IMR-90 (cell line): ENCODE measurements around the gene HSPG2. TPM values are rescaled to one million over a fixed set of nuclear protein-coding genes. Genes with fewer than 3 reads are reported as not detected.

Experiments used
- ATAC-seq: fragments of 200-7000 bp; cut with Tn5 transposase; 2 replicates; pipeline ENCODE4 v1.9.1; 2020; ENCODE audit warnings: low read depth, mild to moderate bottlenecking, moderate library complexity
- BruUV-seq: library from RNA; stranded (reverse); fragments of 400-500 nt; replicated peaks from 2 replicates; lab custom pipeline; 2021; lab: Mats Ljungman, UMichigan
- CTCF ChIA-PET: fragments of 300-600 bp; formaldehyde crosslinking; extraction: SDS; loops from one replicate; lab custom pipeline; 2021; ENCODE audit warnings: antibody characterized with exemption; lab: Yijun Ruan, JAX
- POLR2A ChIA-PET: fragments of 300-600 bp; sonication (Branson Sonifier 250); formaldehyde crosslinking; loops from one replicate; lab custom pipeline; 2022; ENCODE audit warnings: antibody characterized with exemption; ENCODE audit not compliant: unreplicated experiment; lab: Charles Lee
- DNase-seq: peaks from one replicate; pipeline ENCODE4 v3.0.0; 2013
- H2AFZ ChIP-seq: replicated peaks from 2 replicates; pipeline ENCODE3; 2013; ENCODE audit warnings: low read length, mild to moderate bottlenecking; ENCODE audit not compliant: poor library complexity
- H2AK5ac ChIP-seq: 2 replicates; pipeline ENCODE4 v1.6.1; 2013; ENCODE audit warnings: low read depth, low read length, inconsistent platforms
- H2AK9ac ChIP-seq: replicated peaks from 2 replicates; pipeline ENCODE3; 2013; ENCODE audit warnings: mild to moderate bottlenecking, low read depth, low read length, moderate library complexity; ENCODE audit not compliant: poor library complexity
- H2BK120ac ChIP-seq: 2 replicates; pipeline ENCODE4 v1.6.1; 2013; ENCODE audit warnings: low read depth, low read length, inconsistent platforms
- H2BK15ac ChIP-seq: 3 replicates; pipeline ENCODE4 v1.6.1; 2013; ENCODE audit warnings: low read depth, low read length, inconsistent platforms
- H2BK20ac ChIP-seq: 2 replicates; pipeline ENCODE4 v1.6.1; 2013; ENCODE audit warnings: low read depth, mild to moderate bottlenecking, inconsistent platforms, low read length, moderate library complexity
- H2BK5ac ChIP-seq: 2 replicates; pipeline ENCODE4 v1.6.1; 2013; ENCODE audit warnings: mild to moderate bottlenecking, low read depth, low read length, inconsistent platforms; ENCODE audit not compliant: poor library complexity, severe bottlenecking
- H3K14ac ChIP-seq: replicated peaks from 2 replicates; pipeline ENCODE4 v1.6.1; 2013; ENCODE audit warnings: low read depth, low read length, inconsistent platforms
- H3K18ac ChIP-seq: 2 replicates; pipeline ENCODE4 v1.6.1; 2013; ENCODE audit warnings: low read depth, low read length, control low read depth
- H3K23ac ChIP-seq: 2 replicates; pipeline ENCODE4 v1.6.1; 2013; ENCODE audit warnings: low read depth, low read length, inconsistent platforms
- H3K27ac ChIP-seq: 2 replicates; pipeline ENCODE4 v1.5.1; 2013; ENCODE audit warnings: mild to moderate bottlenecking, control low read depth, low read length; ENCODE audit not compliant: insufficient read depth
- H3K27me3 ChIP-seq: 2 replicates; pipeline ENCODE4 v1.6.1; 2013; ENCODE audit warnings: low read length; ENCODE audit not compliant: control insufficient read depth, insufficient read depth
- H3K36me3 ChIP-seq: 2 replicates; pipeline ENCODE4 v1.6.1; 2013; ENCODE audit warnings: low read length, mixed read lengths; ENCODE audit not compliant: control insufficient read depth, insufficient read depth
- H3K4ac ChIP-seq: 2 replicates; pipeline ENCODE4 v1.6.1; 2013; ENCODE audit warnings: low read depth, low read length, inconsistent platforms
- H3K4me1 ChIP-seq: 2 replicates; pipeline ENCODE4 v1.6.1; 2013; ENCODE audit warnings: low read length, mixed read lengths; ENCODE audit not compliant: control insufficient read depth, insufficient read depth
- H3K4me2 ChIP-seq: 2 replicates; pipeline ENCODE4 v1.6.1; 2013; ENCODE audit warnings: low read depth, mild to moderate bottlenecking, control low read depth, low read length, moderate library complexity
- H3K4me3 ChIP-seq: 2 replicates; pipeline ENCODE4 v1.5.1; 2013; ENCODE audit warnings: low read depth, mild to moderate bottlenecking, control low read depth, low read length, moderate library complexity; ENCODE audit not compliant: insufficient read depth
- H3K56ac ChIP-seq: 2 replicates; pipeline ENCODE4 v1.6.1; 2013; ENCODE audit warnings: low read length, inconsistent platforms; ENCODE audit not compliant: insufficient read depth; ENCODE audit errors: extremely low read depth
- H3K79me1 ChIP-seq, 2 experiments: 2 replicates each; pipeline ENCODE4 v1.6.1; 2013; ENCODE audit warnings: low read length in 2 of 2, inconsistent platforms in 1 of 2, low read depth in 1 of 2
- H3K9ac ChIP-seq: 2 replicates; pipeline ENCODE4 v1.6.1; 2013; ENCODE audit warnings: low read depth, low read length, control low read depth
- H3K9me1 ChIP-seq: 2 replicates; pipeline ENCODE4 v1.6.1; 2013; ENCODE audit warnings: low read length, inconsistent platforms; ENCODE audit not compliant: insufficient read depth
- H3K9me3 ChIP-seq: 2 replicates; pipeline ENCODE4 v1.6.1; 2013; ENCODE audit warnings: low read length; ENCODE audit not compliant: control insufficient read depth, insufficient read depth
- H4K20me1 ChIP-seq: 2 replicates; pipeline ENCODE4 v1.6.1; 2013; ENCODE audit warnings: low read length, inconsistent platforms; ENCODE audit not compliant: insufficient read depth
- H4K5ac ChIP-seq: 2 replicates; pipeline ENCODE4 v1.6.1; 2013; ENCODE audit warnings: mild to moderate bottlenecking, low read depth, low read length, control low read depth
- H4K8ac ChIP-seq, 2 experiments: 2 replicates each; pipeline ENCODE4 v1.6.1; 2013; ENCODE audit warnings: low read depth in 2 of 2, low read length in 2 of 2, control low read depth in 1 of 2, inconsistent platforms in 1 of 2
- H4K91ac ChIP-seq: 2 replicates; pipeline ENCODE4 v1.6.1; 2013; ENCODE audit warnings: low read depth, low read length, inconsistent platforms; ENCODE audit not compliant: insufficient read depth
- BHLHE40 ChIP-seq: fragments of 150-350 bp; IDR thresholded peaks from 2 replicates; pipeline ENCODE4 v1.6.1; 2016; ENCODE audit warnings: mild to moderate bottlenecking, low read depth, low read length
- CEBPB ChIP-seq: IDR thresholded peaks from 2 replicates; pipeline ENCODE4 v1.6.1; 2012; ENCODE audit warnings: low read depth, low read length, improper control_type of control experiment
- ELK1 ChIP-seq: fragments of 150-350 bp; IDR thresholded peaks from 2 replicates; pipeline ENCODE4 v1.6.1; 2016; ENCODE audit warnings: low read depth, mild to moderate bottlenecking, low read length, moderate library complexity, borderline replicate concordance
- RAD21 ChIP-seq: IDR thresholded peaks from 2 replicates; pipeline ENCODE4 v1.6.1; 2012; ENCODE audit warnings: low read length, improper control_type of control experiment
- RCOR1 ChIP-seq: IDR thresholded peaks from 2 replicates; pipeline ENCODE4 v1.6.1; 2012; ENCODE audit warnings: mild to moderate bottlenecking, low read length, improper control_type of control experiment; ENCODE audit not compliant: insufficient replicate concordance
- SMC3 ChIP-seq: fragments of 150-350 bp; IDR thresholded peaks from 2 replicates; pipeline ENCODE4 v1.6.1; 2016; ENCODE audit warnings: low read depth, mild to moderate bottlenecking, antibody characterized with exemption, low read length, moderate library complexity
- dilution Hi-C: fragments of 300-500 bp; cut with HindIII; formaldehyde crosslinking; loops from one replicate; pipeline ENCODE4 v1.14.3; 2018; ENCODE audit warnings: low sequenced_read_pairs; ENCODE audit not compliant: unreplicated experiment
- in situ Hi-C: fragments of 300-500 bp; cut with MboI; formaldehyde crosslinking; loops from 3 replicates; pipeline ENCODE4 v1.14.3; 2019; ENCODE audit warnings: low sequenced_read_pairs, inconsistent platforms, mixed read lengths
- intact Hi-C: fragments of 100-400 bp; cut with micrococcal nuclease; formaldehyde crosslinking; loops from 2 replicates; pipeline ENCODE4 v1.10.0; 2022
- polyA plus RNA-seq, 3 experiments: library from polyadenylated mRNA; depleted of rRNA; stranded (reverse); fragments of >200 nt; gene quantifications; 2 replicates each; pipeline ENCODE4 v1.2.3, GENCODE V29; 2012; ENCODE audit warnings: low replicate concordance in 1 of 3
- total RNA-seq: library from RNA; depleted of rRNA; stranded (reverse); fragments of >200 nt; gene quantifications from 2 replicates; pipeline ENCODE4 v1.2.3, GENCODE V29; 2012

Gene HSPG2
- total and polyA plus RNA-seq, 2 of the 4 experiments (the other 2 are of a cell fraction), result 15.8 to 94.0 TPM

GRCh38 chr1:21775985-21776562 lies 161.0 kb downstream of the HSPG2 start:
- no peak overlapping the region for H3K56ac ChIP-seq
- no peak overlapping the region for H2BK20ac ChIP-seq
- no peak overlapping the region for H3K27ac ChIP-seq
- no peak overlapping the region for H2AFZ ChIP-seq
- no peak overlapping the region for H4K8ac ChIP-seq
- H3K14ac ChIP-seq, result no peak overlapping the region
- peaks cover 2% of the 10 kb centered on the region; the same call in 1 of the 2 replicates for H3K9me3 ChIP-seq
- H4K5ac ChIP-seq, result no peak overlapping the region
- peak overlapping the region; percentile 72 for H2BK5ac ChIP-seq
- no peaks in the 10 kb centered on the region for H3K27me3 ChIP-seq
- POLR2A ChIA-PET, result no interaction called here
- no peak overlapping the region for H3K4ac ChIP-seq
- BruUV-seq, result no TSS peak
- H4K91ac ChIP-seq, result no peak overlapping the region
- CTCF ChIA-PET, result no interaction called here
- H3K9ac ChIP-seq, result no peak overlapping the region
- H3K9me1 ChIP-seq, result peaks cover 17% of the 10 kb centered on the region
- no peak overlapping the region for H3K4me3 ChIP-seq
- peak; percentile 92 for ATAC-seq
- H3K79me1 ChIP-seq, result peaks cover 16 to 60% of the 10 kb centered on the region in 2 experiments; a peak in 3 of 4 replicates
- H2BK120ac ChIP-seq, result no peak overlapping the region
- TF ChIP-seq ELK1 (no peak), BHLHE40 (no peak), RAD21 (no peak), SMC3 (no peak), CEBPB (peak; percentile 10; the same call in 1 of the 2 replicates), RCOR1 (no peak)
- no peak overlapping the region for H2AK9ac ChIP-seq
- no peak overlapping the region; the same call in 1 of the 2 replicates for H3K4me2 ChIP-seq
- intact Hi-C loops (no loop called here), in situ Hi-C loops (no loop called here), dilution Hi-C loops (no loop called here)
- H3K36me3 ChIP-seq, result no peaks in the 10 kb centered on the region
- H2AK5ac ChIP-seq, result no peak overlapping the region
- H3K23ac ChIP-seq, result no peak overlapping the region
- H3K4me1 ChIP-seq, result peaks cover 8% of the 10 kb centered on the region
- peak; percentile 83 for DNase-seq
- no peak overlapping the region for H3K18ac ChIP-seq
- H4K20me1 ChIP-seq, result peaks cover 82% of the 10 kb centered on the region
- no peak overlapping the region for H2BK15ac ChIP-seq
